Fibroblast of pulmonary artery (primary cell): ENCODE measurements around the gene DCHS2.
A peak's percentile ranks its signal among the peaks of the same experiment; 100 is the strongest.

Experiments
- DNase-seq: peaks from one replicate; pipeline ENCODE4 v3.0.0-alpha.2; 2010; ENCODE audit warnings: low read depth
- H3K4me3 ChIP-seq: replicated peaks from 2 replicates; pipeline ENCODE4 v1.5.1; 2011; ENCODE audit warnings: low read depth, mild to moderate bottlenecking, control low read depth, low read length, moderate library complexity
- CTCF ChIP-seq: IDR thresholded peaks from 2 replicates; pipeline ENCODE4 v1.5.1; 2011; ENCODE audit warnings: mild to moderate bottlenecking, control low read depth, low read length, inconsistent platforms; ENCODE audit errors: missing control alignments

The DCHS2 gene

GRCh38 chr4:154491341-154492271, at the start of gene DCHS2:
TSS of gene DCHS2 (minus strand) at chr4:154491799. CDS start at chr4:154491355, 444 bp downstream.
- H3K4me3 ChIP-seq: no peak within 1 kb of the TSS
- TF ChIP-seq CTCF: no peak
- peak; percentile 9 for DNase-seq

- TF ChIP-seq CTCF: no peak
- no peak for DNase-seq
These were observed 42.7 kb upstream of the DCHS2 start for GRCh38 chr4:154534296-154534695.

GRCh38 chr4:154529728-154530519, 38.3 kb upstream of the DCHS2 start:
- no peak overlapping the region for H3K4me3 ChIP-seq
- DNase-seq: no peak

More at GRCh38 chr4:154534296-154534695, 42.7 kb upstream of the DCHS2 start:
- H3K4me3 ChIP-seq: no peak overlapping the region

GRCh38 chr4:154528869-154529268, 37.3 kb upstream of the DCHS2 start:
- TF ChIP-seq CTCF: no peak
- H3K4me3 ChIP-seq: no peak overlapping the region

More at GRCh38 chr4:154529728-154530519, 38.3 kb upstream of the DCHS2 start:
- no peak for TF ChIP-seq CTCF

GRCh38 chr4:154527308-154527707, 35.7 kb upstream of the DCHS2 start:
- no peak for DNase-seq
- no peak for TF ChIP-seq CTCF
- H3K4me3 ChIP-seq: no peak overlapping the region

More at GRCh38 chr4:154528869-154529268, 37.3 kb upstream of the DCHS2 start:
- peak; percentile 31 for DNase-seq

GRCh38 chr4:154526151-154526550, 34.6 kb upstream of the DCHS2 start:
- no peak for TF ChIP-seq CTCF

More at GRCh38 chr4:154526151-154526550, 34.6 kb upstream of the DCHS2 start:
- DNase-seq: no peak
- H3K4me3 ChIP-seq: no peak overlapping the region
